Ishikawa (cell line): ENCODE results near the gene DYNLL1.

Source experiments
- CEBPB ChIP-seq: IDR thresholded peaks from 2 replicates; pipeline ENCODE4 v1.6.1; 2012
- CREB1 ChIP-seq: IDR thresholded peaks from 2 replicates; pipeline ENCODE4 v1.6.1; 2012; ENCODE audit warnings: low read depth
- EP300 ChIP-seq: IDR thresholded peaks from 2 replicates; pipeline ENCODE4 v1.6.1; 2012; ENCODE audit warnings: borderline replicate concordance
- FOXM1 ChIP-seq: IDR thresholded peaks from 2 replicates; pipeline ENCODE4 v1.6.1; 2012; ENCODE audit warnings: low read depth, borderline replicate concordance
- MAX ChIP-seq: IDR thresholded peaks from 2 replicates; pipeline ENCODE4 v1.6.1; 2012
- RAD21 ChIP-seq: IDR thresholded peaks from 2 replicates; pipeline ENCODE4 v1.6.1; 2012; ENCODE audit warnings: low read depth
- REST ChIP-seq: IDR thresholded peaks from 2 replicates; pipeline ENCODE4 v1.6.1; 2012; ENCODE audit warnings: low read depth, mild to moderate bottlenecking
- TEAD4 ChIP-seq: IDR thresholded peaks from 2 replicates; pipeline ENCODE4 v1.6.1; 2012
- YY1 ChIP-seq: IDR thresholded peaks from 2 replicates; pipeline ENCODE4 v1.6.1; 2012; ENCODE audit warnings: low read depth

GRCh38 chr12:120467439-120467838 is 28.5 kb upstream of the DYNLL1 start:
- no peak for TF ChIP-seq EP300
- no peak for TF ChIP-seq MAX
- TF ChIP-seq TEAD4: no peak
- no peak for TF ChIP-seq CREB1
- TF ChIP-seq REST: no peak
- TF ChIP-seq RAD21: no peak
- TF ChIP-seq FOXM1: no peak
- TF ChIP-seq CEBPB: no peak
- TF ChIP-seq YY1: no peak
